ENCODE measurements around the gene SPOCK3. TPM values are rescaled to one million over a fixed set of nuclear protein-coding genes. Genes with fewer than 3 reads are reported as not detected.

SPOCK3 gene
- total RNA-seq, 2 donors from 2014 or later: 18.1 to 22.8 TPM

GRCh38 chr4:167117273-167117672 is 117.0 kb downstream of the SPOCK3 start:
- Histone ChIP-seq H3K27ac (no peak overlapping the region), H3K27me3 (replicated peaks; ENCODE audit: insufficient read depth) (no peaks in the 10 kb centered on the region), H3K9me3 (no peaks in the 10 kb centered on the region), H3K36me3 (no peaks in the 10 kb centered on the region), H3K4me1 (replicated peaks) (no peaks in the 10 kb centered on the region), H3K4me3 (no peak overlapping the region)
- no peak for TF ChIP-seq CTCF (IDR thresholded peaks at IDR 0.05)
- no peak for TF ChIP-seq POLR2AphosphoS5 (IDR thresholded peaks at IDR 0.05)
- no peak for TF ChIP-seq POLR2A (IDR thresholded peaks at IDR 0.05)
- 55% methylated on average over 4 of the region's 4 CpGs for WGBS
- intact Hi-C loops (cut with DNase I): no loop called here
- DNase-seq (ENCODE audit: low spot score): no peak

- no peak for TF ChIP-seq POLR2AphosphoS5 (IDR thresholded peaks at IDR 0.05)
- TF ChIP-seq POLR2A (IDR thresholded peaks at IDR 0.05): no peak
- no peak for TF ChIP-seq CTCF (IDR thresholded peaks at IDR 0.05)
- 51% methylated on average over 4 of the region's 4 CpGs for WGBS
- Histone ChIP-seq H3K4me1 (replicated peaks) (no peaks in the 10 kb centered on the region), H3K9me3 (no peaks in the 10 kb centered on the region), H3K36me3 (no peaks in the 10 kb centered on the region), H3K27ac (no peak overlapping the region), H3K4me3 (no peak overlapping the region), H3K27me3 (replicated peaks; ENCODE audit: insufficient read depth) (no peaks in the 10 kb centered on the region)
- no peak for DNase-seq (ENCODE audit: low spot score)
- intact Hi-C loops (cut with DNase I): no loop called here
These were observed 119.8 kb downstream of the SPOCK3 start for GRCh38 chr4:167114416-167114971.

GRCh38 chr4:167111622-167112021 is 122.7 kb downstream of the SPOCK3 start:
- Histone ChIP-seq H3K4me1 (replicated peaks) (no peaks in the 10 kb centered on the region), H3K9me3 (no peaks in the 10 kb centered on the region), H3K4me3 (no peak overlapping the region), H3K27ac (no peak overlapping the region), H3K27me3 (replicated peaks; ENCODE audit: insufficient read depth) (no peaks in the 10 kb centered on the region), H3K36me3 (no peaks in the 10 kb centered on the region)
- TF ChIP-seq POLR2AphosphoS5 (IDR thresholded peaks at IDR 0.05) (no peak), POLR2A (IDR thresholded peaks at IDR 0.05) (no peak), CTCF (IDR thresholded peaks at IDR 0.05) (no peak)
- no peak for DNase-seq (ENCODE audit: low spot score)
- WGBS: 64% methylated on average over 1 of the region's 1 CpG
- intact Hi-C loops (cut with DNase I): no loop called here

- TF ChIP-seq POLR2A (IDR thresholded peaks at IDR 0.05) (no peak), POLR2AphosphoS5 (IDR thresholded peaks at IDR 0.05) (no peak), CTCF (IDR thresholded peaks at IDR 0.05) (no peak)
- intact Hi-C loops (cut with DNase I): no loop called here
- Histone ChIP-seq H3K4me1 (replicated peaks) (no peaks in the 10 kb centered on the region), H3K27me3 (replicated peaks; ENCODE audit: insufficient read depth) (no peaks in the 10 kb centered on the region), H3K9me3 (no peaks in the 10 kb centered on the region), H3K27ac (no peak overlapping the region), H3K36me3 (no peaks in the 10 kb centered on the region), H3K4me3 (no peak overlapping the region)
- 52% methylated on average over 2 of the region's 2 CpGs for WGBS
- no peak for DNase-seq (ENCODE audit: low spot score)
These were observed 123.2 kb downstream of the SPOCK3 start for GRCh38 chr4:167111092-167111491.

DNA sequence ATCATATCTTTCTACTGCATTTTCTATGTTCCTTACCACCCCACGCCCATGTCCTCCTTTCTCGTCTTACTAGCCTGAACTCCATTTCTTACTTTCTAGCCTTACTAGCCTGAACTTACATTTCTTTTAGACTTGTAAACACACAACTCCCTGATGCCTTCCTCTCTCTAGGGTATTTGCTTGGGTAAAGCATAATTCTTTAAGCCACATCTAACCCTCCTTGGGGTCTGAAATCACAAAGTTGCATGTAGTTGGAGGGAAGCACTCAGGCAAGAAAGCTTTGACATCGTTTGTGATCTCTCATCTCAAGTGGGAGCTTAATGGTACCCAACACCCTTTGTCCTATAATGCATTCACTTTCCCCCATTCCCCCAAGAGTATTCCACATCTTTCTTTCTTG is 124.4 kb downstream of the SPOCK3 start:
- H3K36me3 ChIP-seq: no peaks in the 10 kb centered on the region
- no peak overlapping the region for H3K27ac ChIP-seq
- no peaks in the 10 kb centered on the region for H3K9me3 ChIP-seq
- DNase-seq (ENCODE audit: low spot score): no peak
- no peak for TF ChIP-seq POLR2A (IDR thresholded peaks at IDR 0.05)
- TF ChIP-seq CTCF (IDR thresholded peaks at IDR 0.05): no peak
- TF ChIP-seq POLR2AphosphoS5 (IDR thresholded peaks at IDR 0.05): no peak
- H3K4me3 ChIP-seq: no peak overlapping the region
- no peaks in the 10 kb centered on the region for H3K27me3 ChIP-seq (replicated peaks; ENCODE audit: insufficient read depth)
- no peaks in the 10 kb centered on the region for H3K4me1 ChIP-seq (replicated peaks)
- 84% methylated on average over 3 of the region's 3 CpGs for WGBS
- intact Hi-C loops (cut with DNase I): no loop called here

Data from prostate gland (tissue), 2 donors.